GM15510 (cell line): ENCODE results near the gene LRRC10B.

ENCODE experiments used
- POLR2A ChIP-seq: IDR thresholded peaks from 3 replicates; pipeline ENCODE4 v1.6.1; 2011; ENCODE audit warnings: borderline replicate concordance; ENCODE audit not compliant: insufficient read length; ENCODE audit errors: extremely low read depth

LRRC10B gene

DNA sequence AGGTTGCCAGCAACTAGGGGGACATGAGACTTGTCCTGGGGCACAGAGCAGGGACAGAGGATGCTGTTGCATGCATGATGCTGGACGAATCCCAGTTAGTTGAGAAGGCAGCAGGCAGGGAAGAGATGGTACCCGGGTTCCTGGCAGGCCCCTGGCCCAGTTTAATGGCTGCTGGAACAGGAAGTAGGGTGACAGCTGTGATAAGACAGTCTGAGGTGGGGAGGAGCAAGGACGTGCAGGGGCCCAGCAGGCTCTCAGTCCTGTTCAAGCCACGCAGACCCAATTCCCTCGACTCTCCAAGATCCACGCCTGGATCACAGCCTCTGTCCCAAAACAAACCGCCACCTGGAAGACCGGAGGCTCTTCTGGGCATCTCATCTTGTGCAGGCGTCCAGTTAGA is 32.0 kb downstream of the LRRC10B start:
- TF ChIP-seq POLR2A: no peak

DNA sequence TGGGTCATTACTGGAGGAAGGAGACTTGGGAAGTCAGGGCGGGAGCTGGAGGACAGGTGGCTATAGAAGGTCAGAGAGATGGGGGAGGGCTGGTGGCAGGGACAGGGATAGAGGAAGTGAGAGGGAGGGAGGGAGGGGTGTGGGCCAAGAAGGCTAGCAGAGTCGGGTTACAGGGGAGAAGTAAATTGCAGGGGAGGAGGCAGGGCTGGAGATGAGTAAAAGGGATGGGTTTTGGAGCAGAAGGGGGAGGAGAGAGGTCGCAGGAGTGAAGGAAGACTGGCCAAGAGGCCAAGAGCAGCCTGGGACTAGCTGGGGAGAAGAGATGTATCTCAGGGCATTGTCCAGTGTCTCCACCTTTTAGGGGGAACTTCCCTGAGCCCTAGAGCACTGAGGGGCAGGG is 33.0 kb downstream of the LRRC10B start:
- TF ChIP-seq POLR2A: no peak

DNA sequence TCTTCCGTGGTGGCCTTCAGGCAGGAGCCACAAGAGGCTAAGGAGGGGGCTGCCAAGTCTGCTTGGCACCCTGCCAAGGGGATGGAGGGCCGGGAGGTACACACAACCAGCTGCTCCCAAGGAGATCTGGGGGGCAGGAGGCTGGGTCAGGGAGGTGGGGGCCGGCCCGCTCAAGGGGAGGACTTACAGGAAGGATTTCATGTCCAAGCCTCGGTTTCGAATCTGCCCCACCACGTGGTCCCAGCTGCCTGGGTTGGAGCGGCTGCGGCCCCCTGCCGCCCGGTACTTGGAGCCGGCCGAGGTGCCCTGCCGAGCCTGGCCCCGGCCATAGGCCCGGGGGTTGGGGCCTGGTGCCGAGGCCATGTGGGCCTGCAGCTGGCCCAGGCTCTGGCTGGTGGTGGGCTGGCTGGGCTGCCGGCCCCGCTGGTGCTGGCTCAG is 33.5 kb downstream of the LRRC10B start:
- no peak for TF ChIP-seq POLR2A

DNA sequence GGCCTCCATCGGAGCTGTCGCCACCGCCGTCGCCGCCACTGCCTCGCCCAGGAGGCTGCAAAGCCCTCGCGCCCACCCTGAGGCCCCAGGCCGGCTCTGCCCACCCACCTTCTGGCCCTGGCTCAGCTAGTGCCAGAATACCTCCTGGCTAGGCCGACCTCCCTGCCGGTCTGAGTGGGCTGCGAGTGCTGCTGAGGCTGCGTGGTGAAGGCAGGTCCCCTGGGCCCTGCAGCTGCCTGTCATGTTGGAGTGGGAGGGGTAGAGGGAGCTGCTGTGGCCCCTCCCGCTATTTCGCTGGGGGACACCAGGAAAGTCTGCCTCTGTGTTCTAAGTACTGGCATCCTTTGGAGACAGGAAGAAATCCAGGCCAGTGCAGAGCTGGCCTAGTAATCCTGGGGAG is 34.2 kb downstream of the LRRC10B start:
- TF ChIP-seq POLR2A: no peak

DNA sequence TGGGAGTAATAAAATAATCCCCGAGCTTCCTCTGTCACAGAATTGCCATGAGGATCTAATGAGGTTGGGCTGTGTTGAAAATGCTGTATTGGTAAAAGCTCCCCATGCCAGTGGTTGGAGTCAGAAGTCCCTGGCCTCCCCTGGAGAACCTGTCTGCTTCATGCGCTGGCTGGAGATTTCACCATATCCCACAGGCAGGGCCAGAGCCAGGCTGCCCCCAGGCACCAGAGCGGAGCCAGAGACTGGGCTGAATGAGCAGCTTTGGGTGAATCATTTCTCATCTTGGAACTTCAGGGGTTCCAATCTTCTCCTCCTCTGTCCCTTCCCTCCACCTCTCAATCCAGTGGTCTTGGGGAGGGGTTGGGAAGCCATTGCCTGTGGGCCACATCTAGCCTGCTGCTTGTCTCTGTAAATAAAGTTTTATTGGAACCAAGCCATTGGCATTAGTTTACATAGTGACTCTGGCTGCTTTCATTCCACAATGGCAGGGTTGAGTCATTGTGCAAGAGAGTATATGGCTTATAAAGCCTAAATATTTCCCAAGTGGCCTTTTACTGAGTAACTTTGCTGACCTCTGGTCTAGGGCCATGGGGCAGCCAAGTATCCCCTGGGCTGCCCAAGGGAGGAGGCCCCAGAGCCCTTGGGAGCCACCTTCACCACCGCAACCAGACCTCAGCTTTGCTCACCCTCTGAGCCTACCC is 35.2 kb downstream of the LRRC10B start:
- TF ChIP-seq POLR2A: no peak

DNA sequence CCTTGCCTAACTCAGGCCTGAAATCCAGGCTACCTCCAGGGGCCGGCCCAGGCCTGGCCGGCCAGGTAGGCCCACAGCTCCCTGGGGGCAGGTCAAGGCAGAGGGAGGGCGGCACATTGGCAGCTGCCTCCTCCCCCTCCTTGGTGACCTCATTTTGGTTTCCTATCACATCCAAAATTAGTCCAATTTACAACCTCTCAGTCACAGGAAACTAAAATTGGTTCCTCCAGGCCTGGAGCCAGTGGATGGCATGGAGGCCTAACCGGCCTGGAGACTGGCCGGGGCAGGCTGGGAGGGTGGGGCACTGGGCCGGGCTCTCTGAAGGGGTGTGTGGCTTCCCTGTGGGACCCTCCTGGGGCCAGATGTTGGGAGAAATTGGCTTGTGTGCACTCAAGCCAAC is 35.9 kb downstream of the LRRC10B start:
- no peak for TF ChIP-seq POLR2A

DNA sequence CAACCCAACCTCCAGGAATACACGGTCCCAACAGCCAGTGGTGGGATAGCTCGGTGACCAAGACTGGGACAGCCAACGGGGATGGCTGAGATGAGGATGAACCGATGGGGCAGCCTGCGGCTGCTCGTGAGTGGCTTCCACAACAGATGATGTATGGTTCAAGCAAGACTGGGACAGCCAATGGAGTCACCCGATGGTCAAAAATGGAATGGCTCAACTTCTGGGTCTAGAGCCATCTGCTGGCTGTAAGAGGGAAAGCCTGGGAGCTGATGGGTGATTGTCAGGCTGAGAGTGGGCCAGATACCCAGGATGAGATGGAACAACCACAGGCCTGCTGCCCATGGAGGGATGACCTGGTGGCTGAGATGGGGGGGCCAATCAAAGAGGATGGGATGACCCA is 36.8 kb downstream of the LRRC10B start:
- TF ChIP-seq POLR2A: no peak

DNA sequence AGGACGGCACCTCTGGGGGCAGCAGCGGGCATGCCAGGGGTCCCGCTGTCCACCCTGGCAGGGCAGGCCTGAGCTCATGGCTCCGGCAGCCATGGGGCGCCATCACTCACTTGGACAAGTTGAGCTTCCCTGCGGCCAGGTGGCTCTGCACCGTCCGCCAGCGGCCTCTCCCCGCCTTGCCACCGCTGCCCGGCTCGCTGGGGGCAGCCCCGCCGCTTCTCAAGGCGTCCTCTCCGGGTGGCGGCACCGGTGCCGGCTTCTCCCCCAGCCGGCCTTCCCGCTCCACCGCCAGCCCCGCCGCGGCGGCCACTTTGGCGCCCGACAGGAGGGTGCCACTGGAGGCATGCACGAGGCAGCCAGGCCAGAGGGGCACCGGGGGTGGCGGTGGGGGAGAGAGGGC is 37.4 kb downstream of the LRRC10B start:
- TF ChIP-seq POLR2A: no peak

DNA sequence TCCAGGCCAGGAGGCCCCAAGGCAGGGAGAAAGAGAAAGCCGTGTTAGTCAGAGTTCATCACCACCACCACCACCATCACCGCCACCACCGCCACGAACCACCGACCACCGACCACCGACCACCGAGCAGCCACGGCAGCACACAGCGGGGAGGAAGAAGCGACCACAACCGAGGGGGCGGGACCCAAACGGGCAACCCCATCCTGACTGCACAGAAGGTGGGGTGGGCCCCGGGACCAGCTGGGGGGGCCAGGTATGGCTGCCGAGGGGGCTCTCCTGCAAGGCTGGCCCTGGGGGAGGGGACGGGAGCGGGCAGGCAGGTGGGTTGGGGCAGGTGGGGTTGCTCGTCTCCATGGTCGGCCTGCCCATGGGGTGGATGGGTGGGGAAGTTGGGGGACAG is 38.1 kb downstream of the LRRC10B start:
- no peak for TF ChIP-seq POLR2A

DNA sequence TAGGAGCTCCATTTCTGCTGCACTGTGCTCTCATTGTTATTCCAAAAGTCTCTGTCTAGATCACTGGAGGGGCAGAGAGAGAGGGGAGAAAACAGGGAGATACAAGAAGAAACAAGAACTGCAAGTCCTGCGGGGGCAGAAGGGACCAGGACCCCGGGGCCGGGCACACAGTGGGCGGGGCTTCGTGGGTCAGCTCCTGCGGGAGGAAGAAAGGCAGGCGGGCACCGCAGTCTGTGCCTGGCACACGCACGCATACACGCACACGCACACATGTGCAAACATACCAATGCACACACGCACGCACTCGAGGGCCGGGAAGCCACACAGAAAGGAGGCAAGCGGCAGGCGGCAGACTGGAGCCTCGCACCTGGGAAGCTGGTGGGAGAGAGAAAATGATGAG is 38.7 kb downstream of the LRRC10B start:
- TF ChIP-seq POLR2A: no peak

DNA sequence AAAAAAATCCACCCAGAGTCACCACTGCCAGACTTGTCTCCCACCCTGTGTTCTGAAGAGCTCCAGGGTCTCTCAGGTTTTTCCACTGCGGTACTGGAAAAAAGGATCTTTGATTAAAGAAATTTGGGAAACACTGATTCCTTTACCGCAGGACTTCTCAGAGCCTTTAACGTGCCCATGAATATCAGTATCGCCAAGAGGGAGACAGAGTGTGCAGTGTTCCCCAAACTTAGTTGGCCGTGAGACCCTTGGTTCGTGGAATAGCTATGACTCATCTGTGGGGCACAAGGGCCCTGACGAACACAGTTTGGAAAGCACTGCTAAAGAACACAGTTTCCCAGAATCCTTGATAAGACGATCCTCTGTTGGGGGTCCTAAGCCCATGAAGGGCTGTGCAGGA is 40.6 kb downstream of the LRRC10B start:
- no peak for TF ChIP-seq POLR2A

DNA sequence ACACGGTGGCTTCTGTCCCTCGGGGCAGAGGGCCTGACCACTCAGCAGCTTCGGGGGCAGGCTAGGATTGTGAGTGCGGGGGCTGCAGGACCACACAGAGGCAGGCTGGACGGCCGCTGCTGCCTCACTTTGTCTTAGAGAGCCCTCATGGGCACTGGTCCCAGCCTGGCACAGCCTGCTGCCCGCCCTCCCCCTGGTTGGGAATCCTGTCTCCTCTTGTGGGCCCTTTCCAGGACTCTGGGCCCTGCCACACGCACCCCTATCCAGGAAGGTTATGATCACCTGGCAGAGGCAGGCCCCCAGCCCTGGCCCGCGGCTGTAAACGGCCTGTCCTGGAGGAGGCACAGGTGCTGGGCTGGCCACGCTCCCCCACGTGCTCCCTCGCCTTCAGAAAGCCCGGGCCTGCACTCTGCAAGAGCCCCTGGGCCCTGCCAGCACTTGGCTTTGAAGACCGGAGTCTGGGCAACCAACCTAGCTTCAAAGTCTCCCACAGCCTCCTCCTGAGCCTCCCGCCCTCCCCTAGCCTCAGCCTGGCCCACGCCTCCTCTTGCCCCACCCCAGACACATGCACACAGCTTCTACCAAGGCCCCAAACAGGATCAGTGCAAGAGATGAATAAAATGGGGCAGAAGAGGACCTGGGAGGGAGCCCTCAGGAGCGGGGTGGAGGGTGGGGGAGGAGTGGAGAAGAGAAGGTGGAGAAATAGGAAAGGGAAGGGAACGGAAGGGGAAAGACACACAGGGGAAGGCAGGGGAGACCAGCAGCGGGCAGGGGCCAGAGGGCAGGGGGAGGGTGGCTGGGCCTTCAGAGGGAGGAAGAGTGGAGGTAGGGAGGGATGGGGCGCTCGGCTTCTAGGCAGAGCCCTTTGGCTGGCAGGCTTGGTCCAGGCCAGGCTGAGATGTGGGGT is 41.4 kb downstream of the LRRC10B start:
- no peak for TF ChIP-seq POLR2A

DNA sequence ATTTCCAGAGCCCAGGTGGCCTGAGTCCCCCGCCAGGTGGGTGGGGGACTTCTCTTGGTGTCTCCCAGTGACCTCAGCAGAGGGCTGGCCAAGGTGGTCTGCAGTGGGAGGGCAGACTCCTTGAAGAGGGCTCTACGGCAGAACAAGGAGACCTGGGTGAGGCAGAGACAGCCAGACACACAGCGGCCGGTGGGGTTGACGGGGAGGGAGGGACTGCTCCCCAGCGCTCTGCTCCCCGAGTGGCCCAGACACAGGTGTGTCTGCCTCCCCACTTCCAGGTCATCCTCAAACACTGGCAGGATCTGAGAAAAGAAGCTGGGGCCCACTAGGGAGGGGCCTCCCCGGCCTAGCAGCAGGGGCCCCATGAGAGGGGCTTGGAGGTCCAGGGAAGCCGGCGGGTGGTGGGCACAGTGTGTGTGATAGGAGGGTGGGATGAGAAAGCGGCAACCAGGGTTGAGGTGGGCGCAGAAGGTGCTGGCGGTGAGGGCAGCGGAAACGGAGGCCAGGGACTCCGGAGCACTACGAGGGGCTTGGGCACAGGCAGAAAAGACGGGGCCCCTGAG is 42.2 kb downstream of the LRRC10B start:
- no peak for TF ChIP-seq POLR2A

DNA sequence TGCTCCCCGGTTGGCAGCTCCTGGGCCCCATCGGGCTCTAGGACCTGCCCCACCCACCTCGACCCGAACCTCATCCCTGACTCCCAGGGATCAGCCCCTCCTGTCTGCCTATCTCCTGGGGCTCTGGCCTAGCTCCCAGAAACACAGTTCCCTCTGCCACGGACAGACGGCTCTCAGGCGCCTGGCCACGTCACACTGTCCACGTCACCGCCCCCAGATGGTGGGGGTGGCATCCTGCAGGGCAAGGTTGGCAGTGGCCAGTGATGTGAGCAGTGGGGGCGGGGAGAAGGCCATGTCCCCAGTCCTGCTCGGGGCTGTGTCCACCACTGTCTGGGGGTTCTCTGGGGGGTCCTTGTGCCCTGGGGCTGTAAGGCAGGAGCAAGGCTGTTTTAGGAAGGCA is 43.1 kb downstream of the LRRC10B start:
- no peak for TF ChIP-seq POLR2A

DNA sequence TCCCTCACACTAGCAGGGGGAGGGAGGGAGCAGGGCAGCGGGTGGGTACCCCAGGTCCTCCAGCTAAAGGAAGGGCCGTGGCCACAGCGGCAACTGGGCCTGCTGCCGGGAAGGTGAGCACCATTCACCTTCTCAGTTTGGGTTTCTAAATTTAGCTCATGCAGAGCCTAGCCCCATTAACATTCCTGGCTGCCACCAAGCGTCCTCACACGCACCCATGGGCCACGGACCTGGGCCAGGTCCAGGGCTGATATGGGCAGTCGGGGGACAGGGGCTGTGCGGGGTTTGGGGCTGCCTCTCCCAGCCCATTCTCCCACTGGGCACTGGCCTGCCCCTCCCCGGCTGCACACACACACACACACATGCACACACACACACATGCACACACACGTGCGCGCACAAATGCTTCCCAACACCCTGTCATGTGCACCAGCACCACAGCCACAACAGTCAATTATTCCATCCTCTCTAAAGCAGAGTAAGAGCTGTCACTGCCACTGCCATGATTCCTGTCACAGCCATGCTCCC is 43.6 kb downstream of the LRRC10B start:
- TF ChIP-seq POLR2A: no peak
